Measurements from ENCODE around the gene HSBP1. TPM values are rescaled to one million over a fixed set of nuclear protein-coding genes. Genes with fewer than 3 reads are reported as not detected.

Gene HSBP1
- total and polyA plus RNA-seq, 2 of the 13 experiments (the other 11 are each of a cell fraction or from before 2014, with no cell fraction given) = 249 to 292 TPM

DNA sequence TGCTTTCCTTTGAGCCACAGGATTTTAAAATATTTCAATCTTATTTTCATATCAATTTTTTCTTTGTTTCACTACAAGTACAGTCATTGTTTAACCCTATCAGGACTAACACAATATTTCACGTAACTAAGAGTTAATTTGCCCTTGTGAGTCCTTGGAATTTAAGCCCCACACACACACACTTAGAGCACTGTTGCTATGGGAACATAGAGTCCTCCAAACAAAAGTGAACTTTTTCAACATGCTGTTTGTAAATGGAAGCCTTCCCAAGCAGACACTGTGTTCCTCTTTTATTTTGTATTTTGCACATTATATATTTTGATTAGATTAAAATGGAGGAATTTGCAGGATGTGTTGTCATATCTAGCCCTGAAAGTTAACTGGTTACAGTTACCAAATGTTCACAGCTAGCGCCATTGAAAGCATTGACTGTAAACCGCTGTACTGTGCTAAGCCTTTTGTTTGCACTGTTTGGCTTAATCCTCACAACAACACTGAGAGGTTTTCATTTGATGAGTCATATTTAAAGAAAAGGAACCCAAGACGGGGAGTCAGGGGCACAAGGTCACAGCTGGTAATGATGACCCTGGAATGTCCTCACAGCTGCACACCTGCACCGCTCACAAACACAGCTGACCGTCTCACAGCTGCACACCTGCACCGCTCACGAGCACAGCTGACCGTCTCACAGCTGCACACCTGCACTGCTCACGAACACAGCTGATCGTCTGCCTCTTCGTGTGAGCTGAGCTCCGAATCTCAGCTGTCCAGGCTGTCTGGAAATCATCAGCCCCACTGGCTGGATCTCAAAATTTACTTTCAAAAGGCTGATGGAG lies 6.3 kb downstream of the HSBP1 start (continued):
- no peak for TF ChIP-seq ZNF713 (CRISPR knock-in tag; IDR thresholded peaks at IDR 0.05)
- no peak for TF ChIP-seq AGO2 (optimal IDR thresholded peaks at IDR 0.05; ENCODE audit: low read depth, low read length)
- TF ChIP-seq TGIF2 (CRISPR knock-in tag; IDR thresholded peaks at IDR 0.05) = no peak
- no peak for TF ChIP-seq MAF1 (CRISPR knock-in tag; IDR thresholded peaks at IDR 0.05; ENCODE audit: borderline replicate concordance)
- TF ChIP-seq TOPORS (CRISPR knock-in tag; IDR thresholded peaks at IDR 0.05) = no peak
- peak; percentile 40; the same call in 1 of the 2 replicates for TF ChIP-seq ZNF317 (CRISPR knock-in tag; IDR thresholded peaks at IDR 0.05)
- TF ChIP-seq, protein P1, sequence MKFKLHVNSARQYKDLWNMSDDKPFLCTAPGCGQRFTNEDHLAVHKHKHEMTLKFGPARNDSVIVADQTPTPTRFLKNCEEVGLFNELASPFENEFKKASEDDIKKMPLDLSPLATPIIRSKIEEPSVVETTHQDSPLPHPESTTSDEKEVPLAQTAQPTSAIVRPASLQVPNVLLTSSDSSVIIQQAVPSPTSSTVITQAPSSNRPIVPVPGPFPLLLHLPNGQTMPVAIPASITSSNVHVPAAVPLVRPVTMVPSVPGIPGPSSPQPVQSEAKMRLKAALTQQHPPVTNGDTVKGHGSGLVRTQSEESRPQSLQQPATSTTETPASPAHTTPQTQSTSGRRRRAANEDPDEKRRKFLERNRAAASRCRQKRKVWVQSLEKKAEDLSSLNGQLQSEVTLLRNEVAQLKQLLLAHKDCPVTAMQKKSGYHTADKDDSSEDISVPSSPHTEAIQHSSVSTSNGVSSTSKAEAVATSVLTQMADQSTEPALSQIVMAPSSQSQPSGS (CRISPR knock-in tag; IDR thresholded peaks at IDR 0.05) = no peak
- no peak for TF ChIP-seq NFIB (CRISPR knock-in tag; IDR thresholded peaks at IDR 0.05; ENCODE audit: borderline replicate concordance)
- no peak; the same call in 1 of the 2 replicates for TF ChIP-seq POLR2G (IDR thresholded peaks at IDR 0.05; ENCODE audit: low read depth, low read length)
- TF ChIP-seq, protein P2, sequence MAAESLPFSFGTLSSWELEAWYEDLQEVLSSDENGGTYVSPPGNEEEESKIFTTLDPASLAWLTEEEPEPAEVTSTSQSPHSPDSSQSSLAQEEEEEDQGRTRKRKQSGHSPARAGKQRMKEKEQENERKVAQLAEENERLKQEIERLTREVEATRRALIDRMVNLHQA (CRISPR knock-in tag; IDR thresholded peaks at IDR 0.05) = no peak
- TF ChIP-seq, protein P3, sequence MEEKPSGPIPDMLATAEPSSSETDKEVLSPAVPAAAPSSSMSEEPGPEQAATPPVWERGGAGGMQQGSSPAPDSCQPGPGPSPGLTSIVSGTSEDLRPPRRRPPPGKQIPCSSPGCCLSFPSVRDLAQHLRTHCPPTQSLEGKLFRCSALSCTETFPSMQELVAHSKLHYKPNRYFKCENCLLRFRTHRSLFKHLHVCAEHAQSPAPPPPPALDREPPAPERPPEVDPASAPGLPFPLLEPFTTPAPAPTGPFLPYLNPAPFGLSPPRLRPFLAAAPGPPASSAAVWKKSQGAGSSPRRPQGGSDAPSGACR (CRISPR knock-in tag; IDR thresholded peaks at IDR 0.05) = no peak
- TF ChIP-seq NPAS2 (CRISPR knock-in tag; IDR thresholded peaks at IDR 0.05; ENCODE audit: borderline replicate concordance) = no peak
- no peak for TF ChIP-seq ZNF10 (CRISPR knock-in tag; IDR thresholded peaks at IDR 0.05; ENCODE audit: borderline replicate concordance, low read depth)
- TF ChIP-seq, protein P4, sequence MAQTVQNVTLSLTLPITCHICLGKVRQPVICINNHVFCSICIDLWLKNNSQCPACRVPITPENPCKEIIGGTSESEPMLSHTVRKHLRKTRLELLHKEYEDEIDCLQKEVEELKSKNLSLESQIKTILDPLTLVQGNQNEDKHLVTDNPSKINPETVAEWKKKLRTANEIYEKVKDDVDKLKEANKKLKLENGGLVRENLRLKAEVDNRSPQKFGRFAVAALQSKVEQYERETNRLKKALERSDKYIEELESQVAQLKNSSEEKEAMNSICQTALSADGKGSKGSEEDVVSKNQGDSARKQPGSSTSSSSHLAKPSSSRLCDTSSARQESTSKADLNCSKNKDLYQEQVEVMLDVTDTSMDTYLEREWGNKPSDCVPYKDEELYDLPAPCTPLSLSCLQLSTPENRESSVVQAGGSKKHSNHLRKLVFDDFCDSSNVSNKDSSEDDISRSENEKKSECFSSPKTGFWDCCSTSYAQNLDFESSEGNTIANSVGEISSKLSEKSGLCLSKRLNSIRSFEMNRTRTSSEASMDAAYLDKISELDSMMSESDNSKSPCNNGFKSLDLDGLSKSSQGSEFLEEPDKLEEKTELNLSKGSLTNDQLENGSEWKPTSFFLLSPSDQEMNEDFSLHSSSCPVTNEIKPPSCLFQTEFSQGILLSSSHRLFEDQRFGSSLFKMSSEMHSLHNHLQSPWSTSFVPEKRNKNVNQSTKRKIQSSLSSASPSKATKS (CRISPR knock-in tag; IDR thresholded peaks at IDR 0.05) = no peak
- TF ChIP-seq EEA1 (CRISPR knock-in tag; IDR thresholded peaks at IDR 0.05; ENCODE audit: borderline replicate concordance) = no peak
- TF ChIP-seq ZNF790 (CRISPR knock-in tag; IDR thresholded peaks at IDR 0.05; ENCODE audit: borderline replicate concordance) = no peak
- TF ChIP-seq ZNF224 (CRISPR knock-in tag; IDR thresholded peaks at IDR 0.05) = no peak
- TF ChIP-seq, protein P5, sequence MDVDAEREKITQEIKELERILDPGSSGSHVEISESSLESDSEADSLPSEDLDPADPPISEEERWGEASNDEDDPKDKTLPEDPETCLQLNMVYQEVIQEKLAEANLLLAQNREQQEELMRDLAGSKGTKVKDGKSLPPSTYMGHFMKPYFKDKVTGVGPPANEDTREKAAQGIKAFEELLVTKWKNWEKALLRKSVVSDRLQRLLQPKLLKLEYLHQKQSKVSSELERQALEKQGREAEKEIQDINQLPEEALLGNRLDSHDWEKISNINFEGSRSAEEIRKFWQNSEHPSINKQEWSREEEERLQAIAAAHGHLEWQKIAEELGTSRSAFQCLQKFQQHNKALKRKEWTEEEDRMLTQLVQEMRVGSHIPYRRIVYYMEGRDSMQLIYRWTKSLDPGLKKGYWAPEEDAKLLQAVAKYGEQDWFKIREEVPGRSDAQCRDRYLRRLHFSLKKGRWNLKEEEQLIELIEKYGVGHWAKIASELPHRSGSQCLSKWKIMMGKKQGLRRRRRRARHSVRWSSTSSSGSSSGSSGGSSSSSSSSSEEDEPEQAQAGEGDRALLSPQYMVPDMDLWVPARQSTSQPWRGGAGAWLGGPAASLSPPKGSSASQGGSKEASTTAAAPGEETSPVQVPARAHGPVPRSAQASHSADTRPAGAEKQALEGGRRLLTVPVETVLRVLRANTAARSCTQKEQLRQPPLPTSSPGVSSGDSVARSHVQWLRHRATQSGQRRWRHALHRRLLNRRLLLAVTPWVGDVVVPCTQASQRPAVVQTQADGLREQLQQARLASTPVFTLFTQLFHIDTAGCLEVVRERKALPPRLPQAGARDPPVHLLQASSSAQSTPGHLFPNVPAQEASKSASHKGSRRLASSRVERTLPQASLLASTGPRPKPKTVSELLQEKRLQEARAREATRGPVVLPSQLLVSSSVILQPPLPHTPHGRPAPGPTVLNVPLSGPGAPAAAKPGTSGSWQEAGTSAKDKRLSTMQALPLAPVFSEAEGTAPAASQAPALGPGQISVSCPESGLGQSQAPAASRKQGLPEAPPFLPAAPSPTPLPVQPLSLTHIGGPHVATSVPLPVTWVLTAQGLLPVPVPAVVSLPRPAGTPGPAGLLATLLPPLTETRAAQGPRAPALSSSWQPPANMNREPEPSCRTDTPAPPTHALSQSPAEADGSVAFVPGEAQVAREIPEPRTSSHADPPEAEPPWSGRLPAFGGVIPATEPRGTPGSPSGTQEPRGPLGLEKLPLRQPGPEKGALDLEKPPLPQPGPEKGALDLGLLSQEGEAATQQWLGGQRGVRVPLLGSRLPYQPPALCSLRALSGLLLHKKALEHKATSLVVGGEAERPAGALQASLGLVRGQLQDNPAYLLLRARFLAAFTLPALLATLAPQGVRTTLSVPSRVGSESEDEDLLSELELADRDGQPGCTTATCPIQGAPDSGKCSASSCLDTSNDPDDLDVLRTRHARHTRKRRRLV (CRISPR knock-in tag; IDR thresholded peaks at IDR 0.05) = no peak
